ENCODE data around the gene MLPH.
"Not testable (repeated sequence)": the region's sequence is repeated elsewhere in the genome, so short reads cannot be mapped to it uniquely, and the experiment has no call there.

Gene MLPH

DNA sequence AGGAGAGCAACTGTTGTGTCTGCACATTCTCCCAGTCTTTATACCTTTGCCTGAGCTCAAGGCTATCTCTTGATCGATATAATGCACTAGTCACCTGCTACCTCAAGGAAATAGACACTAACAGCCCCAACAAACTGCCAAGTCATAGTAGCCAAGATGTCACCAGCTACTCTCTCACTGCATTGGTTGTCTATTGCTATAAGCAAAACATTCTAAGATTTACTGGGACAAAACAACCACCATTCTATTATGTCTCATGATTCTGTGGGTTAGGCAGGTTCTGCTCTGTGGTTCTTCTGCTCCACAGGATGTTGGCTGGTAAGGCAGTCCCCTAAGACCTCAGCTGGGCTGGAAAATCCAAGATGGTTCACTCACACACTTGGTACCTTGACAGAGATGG, 28.5 kb upstream of the MLPH start:
- Histone ChIP-seq H3K27ac (ENCODE audit: low read depth, low read length, severe bottlenecking) (no peak overlapping the region), H3K9me3 (ENCODE audit: control insufficient read depth, low read length) (peaks cover 10% of the 10 kb centered on the region), H3K4me1 (ENCODE audit: control insufficient read depth, insufficient read depth, low read length, poor library complexity, severe bottlenecking) (peaks cover 11% of the 10 kb centered on the region), H3K4me3 (ENCODE audit: extremely low read depth, insufficient read depth, low read length, poor library complexity, severe bottlenecking) (no peak overlapping the region), H3K36me3 (ENCODE audit: control insufficient read depth, insufficient read depth, low read length) (no peaks in the 10 kb centered on the region)
- 100% methylated on average over 1 of the region's 1 CpG for WGBS, 2 experiments (ENCODE audit: insufficient coverage in 2 of 2)

GRCh38 chr2:237459226-237459625, 27.8 kb upstream of the MLPH start:
- H3K36me3 ChIP-seq (ENCODE audit: control insufficient read depth, insufficient read depth, low read length), result no peaks in the 10 kb centered on the region
- H3K9me3 ChIP-seq (ENCODE audit: control insufficient read depth, low read length), result peaks cover 10% of the 10 kb centered on the region
- no peak overlapping the region for H3K4me3 ChIP-seq (ENCODE audit: extremely low read depth, insufficient read depth, low read length, poor library complexity, severe bottlenecking)
- WGBS, 2 experiments (ENCODE audit: insufficient coverage in 2 of 2), result 100% methylated on average over 1 to 2 of the region's 4 CpGs
- H3K4me1 ChIP-seq (ENCODE audit: control insufficient read depth, insufficient read depth, low read length, poor library complexity, severe bottlenecking), result peaks cover 11% of the 10 kb centered on the region
- H3K27ac ChIP-seq (ENCODE audit: low read depth, low read length, severe bottlenecking), result no peak overlapping the region

DNA sequence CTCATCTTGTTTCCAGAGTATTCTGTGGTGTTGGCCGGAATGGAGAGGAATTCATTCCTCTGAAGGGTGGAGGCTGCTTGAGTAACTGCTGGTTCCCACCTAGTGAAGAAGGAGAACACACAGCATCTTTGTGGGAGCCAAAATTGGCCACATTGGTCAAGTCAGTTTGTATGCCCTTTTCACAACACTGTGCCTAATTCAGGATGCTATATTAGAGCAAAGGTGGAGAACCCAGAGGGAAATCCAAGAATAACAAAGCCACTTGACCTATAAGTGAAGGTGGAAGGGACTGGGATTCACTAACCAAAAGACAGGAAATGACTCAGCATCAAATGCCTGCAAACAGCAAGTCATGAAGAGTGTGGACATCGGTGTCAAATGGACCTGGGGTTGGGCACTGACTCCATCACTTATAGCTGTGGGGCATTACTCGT, 27.3 kb upstream of the MLPH start:
- Histone ChIP-seq H3K9me3 (ENCODE audit: control insufficient read depth, low read length) (peaks cover 10% of the 10 kb centered on the region), H3K27ac (ENCODE audit: low read depth, low read length, severe bottlenecking) (no peak overlapping the region), H3K4me3 (ENCODE audit: extremely low read depth, insufficient read depth, low read length, poor library complexity, severe bottlenecking) (no peak overlapping the region), H3K36me3 (ENCODE audit: control insufficient read depth, insufficient read depth, low read length) (no peaks in the 10 kb centered on the region), H3K4me1 (ENCODE audit: control insufficient read depth, insufficient read depth, low read length, poor library complexity, severe bottlenecking) (peaks cover 15% of the 10 kb centered on the region)
- 91 to 95% methylated on average over 2 to 3 of the region's 3 CpGs for WGBS, 2 experiments (ENCODE audit: insufficient coverage in 2 of 2)

GRCh38 chr2:237464757-237465391, 22.2 kb upstream of the MLPH start:
- no peak overlapping the region for H3K27ac ChIP-seq (ENCODE audit: low read depth, low read length, severe bottlenecking)

DNA sequence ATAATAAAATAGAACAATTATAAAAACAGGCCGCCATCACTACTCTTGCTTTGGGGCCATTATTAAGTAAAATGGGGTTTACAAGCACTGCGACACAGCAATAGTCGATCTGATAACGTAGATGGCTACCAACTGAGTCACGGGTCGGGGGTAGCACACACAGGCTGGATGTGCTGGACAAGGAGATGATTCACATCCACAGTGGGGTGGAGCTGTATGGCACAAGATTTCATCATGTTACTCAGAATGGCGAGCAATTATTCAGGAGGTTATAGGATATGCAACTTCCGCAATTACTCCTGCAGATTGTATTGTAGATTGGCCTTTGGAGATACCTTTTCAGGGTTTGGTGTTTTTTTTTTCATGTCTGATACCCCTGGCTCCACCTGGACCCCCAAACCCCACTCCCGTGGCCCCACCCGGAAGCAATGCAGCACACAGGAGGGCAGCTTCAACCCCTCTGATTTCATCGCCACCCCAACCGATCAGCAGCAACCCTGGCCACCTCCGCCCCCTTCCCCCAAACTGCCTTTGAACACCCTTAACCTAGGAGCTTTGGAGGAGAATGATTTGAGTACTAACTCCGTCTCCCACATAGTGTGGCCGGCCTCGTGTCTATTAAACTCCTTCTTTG, 21.4 kb upstream of the MLPH start:
- H3K4me3 ChIP-seq (ENCODE audit: extremely low read depth, insufficient read depth, low read length, poor library complexity, severe bottlenecking), result no peak overlapping the region
- H3K36me3 ChIP-seq (ENCODE audit: control insufficient read depth, insufficient read depth, low read length), result no peaks in the 10 kb centered on the region
- H3K4me1 ChIP-seq (ENCODE audit: control insufficient read depth, insufficient read depth, low read length, poor library complexity, severe bottlenecking), result peaks cover 19% of the 10 kb centered on the region
- H3K27ac ChIP-seq (ENCODE audit: low read depth, low read length, severe bottlenecking), result peak overlapping the region; percentile 53
- 97% methylated on average over 12 to 13 of the region's 16 CpGs for WGBS, 2 experiments (ENCODE audit: insufficient coverage in 2 of 2)
- no peaks in the 10 kb centered on the region for H3K9me3 ChIP-seq (ENCODE audit: control insufficient read depth, low read length)

More at GRCh38 chr2:237464757-237465391, 22.2 kb upstream of the MLPH start:
- Histone ChIP-seq H3K36me3 (ENCODE audit: control insufficient read depth, insufficient read depth, low read length) (no peaks in the 10 kb centered on the region), H3K9me3 (ENCODE audit: control insufficient read depth, low read length) (no peaks in the 10 kb centered on the region), H3K4me1 (ENCODE audit: control insufficient read depth, insufficient read depth, low read length, poor library complexity, severe bottlenecking) (peaks cover 19% of the 10 kb centered on the region), H3K4me3 (ENCODE audit: extremely low read depth, insufficient read depth, low read length, poor library complexity, severe bottlenecking) (no peak overlapping the region)
- 80 to 100% methylated on average over 1 to 6 of the region's 8 CpGs for WGBS, 2 experiments (ENCODE audit: insufficient coverage in 2 of 2)

- H3K4me3 ChIP-seq (ENCODE audit: extremely low read depth, insufficient read depth, low read length, poor library complexity, severe bottlenecking), result no peak overlapping the region
- H3K27ac ChIP-seq (ENCODE audit: low read depth, low read length, severe bottlenecking), result no peak overlapping the region
- H3K9me3 ChIP-seq (ENCODE audit: control insufficient read depth, low read length), result no peaks in the 10 kb centered on the region
- WGBS, 2 experiments (ENCODE audit: insufficient coverage in 2 of 2), result 95 to 98% methylated on average over 4 to 5 of the region's 6 CpGs
- H3K36me3 ChIP-seq (ENCODE audit: control insufficient read depth, insufficient read depth, low read length), result no peaks in the 10 kb centered on the region
- H3K4me1 ChIP-seq (ENCODE audit: control insufficient read depth, insufficient read depth, low read length, poor library complexity, severe bottlenecking), result peaks cover 20% of the 10 kb centered on the region
Observed at GRCh38 chr2:237466211-237466610, 20.8 kb upstream of the MLPH start.

DNA sequence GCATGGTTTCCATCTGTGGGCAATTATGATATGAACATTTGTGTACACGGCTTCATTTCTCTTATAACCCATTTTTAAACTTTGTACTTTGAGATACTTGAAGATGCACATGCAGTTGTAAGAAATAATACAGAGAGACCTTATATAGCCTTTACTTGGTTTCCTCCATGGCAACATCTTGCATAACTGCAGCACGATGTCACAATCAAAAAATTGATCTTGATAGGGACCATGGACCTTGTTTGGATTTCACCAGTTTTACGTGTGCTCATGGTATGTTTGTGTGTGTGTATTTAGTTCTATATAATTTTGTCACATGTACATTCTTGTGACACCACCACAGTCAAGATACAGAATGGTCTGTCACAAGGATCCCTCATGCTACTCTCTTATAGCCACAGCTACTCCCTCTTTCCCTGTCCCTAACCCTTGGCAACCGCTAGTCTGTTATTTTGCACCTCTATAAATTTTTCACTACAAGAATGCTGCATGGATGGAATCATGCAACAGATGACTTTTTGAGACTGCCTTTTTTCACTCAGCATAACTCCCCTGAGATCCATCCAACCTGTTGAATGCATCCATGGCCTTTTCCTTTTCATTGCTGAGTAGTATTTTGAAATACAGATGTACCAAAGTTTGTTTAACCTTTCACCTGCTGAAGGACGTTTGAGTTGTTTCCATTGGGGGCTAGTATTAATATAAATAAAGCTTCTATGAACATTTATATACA, 19.4 kb upstream of the MLPH start:
- 100% methylated on average over 2 of the region's 5 CpGs for WGBS, 2 experiments (ENCODE audit: insufficient coverage in 2 of 2)
- no peaks in the 10 kb centered on the region for H3K9me3 ChIP-seq (ENCODE audit: control insufficient read depth, low read length)
- H3K4me3 ChIP-seq (ENCODE audit: extremely low read depth, insufficient read depth, low read length, poor library complexity, severe bottlenecking), result no peak overlapping the region
- H3K36me3 ChIP-seq (ENCODE audit: control insufficient read depth, insufficient read depth, low read length), result no peaks in the 10 kb centered on the region
- peaks cover 28% of the 10 kb centered on the region for H3K4me1 ChIP-seq (ENCODE audit: control insufficient read depth, insufficient read depth, low read length, poor library complexity, severe bottlenecking)
- no peak overlapping the region for H3K27ac ChIP-seq (ENCODE audit: low read depth, low read length, severe bottlenecking)

- H3K4me3 ChIP-seq (ENCODE audit: extremely low read depth, insufficient read depth, low read length, poor library complexity, severe bottlenecking); H3K9me3 ChIP-seq (ENCODE audit: control insufficient read depth, low read length): not testable (repeated sequence)
- WGBS, 2 experiments (ENCODE audit: insufficient coverage in 2 of 2), result 80 to 100% methylated on average over 1 to 2 of the region's 7 CpGs
Observed at GRCh38 chr2:237469410-237469809, 17.6 kb upstream of the MLPH start.

GRCh38 chr2:237469849-237470248, 17.2 kb upstream of the MLPH start:
- Histone ChIP-seq H3K4me3 (ENCODE audit: extremely low read depth, insufficient read depth, low read length, poor library complexity, severe bottlenecking) (no peak overlapping the region), H3K4me1 (ENCODE audit: control insufficient read depth, insufficient read depth, low read length, poor library complexity, severe bottlenecking) (peaks cover 23% of the 10 kb centered on the region)
- WGBS, 2 experiments (ENCODE audit: insufficient coverage in 2 of 2), result 81 to 95% methylated on average over 4 of the region's 4 CpGs

More at GRCh38 chr2:237469410-237469809, 17.6 kb upstream of the MLPH start:
- not testable (repeated sequence) for H3K27ac ChIP-seq (ENCODE audit: low read depth, low read length, severe bottlenecking); H3K36me3 ChIP-seq (ENCODE audit: control insufficient read depth, insufficient read depth, low read length)
- peaks cover 27% of the 10 kb centered on the region for H3K4me1 ChIP-seq (ENCODE audit: control insufficient read depth, insufficient read depth, low read length, poor library complexity, severe bottlenecking)

GRCh38 chr2:237470914-237471313, 16.1 kb upstream of the MLPH start:
- Histone ChIP-seq H3K4me3 (ENCODE audit: extremely low read depth, insufficient read depth, low read length, poor library complexity, severe bottlenecking) (no peak overlapping the region), H3K9me3 (ENCODE audit: control insufficient read depth, low read length) (no peaks in the 10 kb centered on the region), H3K4me1 (ENCODE audit: control insufficient read depth, insufficient read depth, low read length, poor library complexity, severe bottlenecking) (peaks cover 16% of the 10 kb centered on the region), H3K36me3 (ENCODE audit: control insufficient read depth, insufficient read depth, low read length) (no peaks in the 10 kb centered on the region), H3K27ac (ENCODE audit: low read depth, low read length, severe bottlenecking) (no peak overlapping the region)
- WGBS, 2 experiments (ENCODE audit: insufficient coverage in 2 of 2), result 88 to 92% methylated on average over 7 of the region's 7 CpGs

More at GRCh38 chr2:237469849-237470248, 17.2 kb upstream of the MLPH start:
- Histone ChIP-seq H3K27ac (ENCODE audit: low read depth, low read length, severe bottlenecking) (no peak overlapping the region), H3K36me3 (ENCODE audit: control insufficient read depth, insufficient read depth, low read length) (no peaks in the 10 kb centered on the region), H3K9me3 (ENCODE audit: control insufficient read depth, low read length) (no peaks in the 10 kb centered on the region)
